ENCODE results near the gene CELF2.

Gene CELF2

DNA sequence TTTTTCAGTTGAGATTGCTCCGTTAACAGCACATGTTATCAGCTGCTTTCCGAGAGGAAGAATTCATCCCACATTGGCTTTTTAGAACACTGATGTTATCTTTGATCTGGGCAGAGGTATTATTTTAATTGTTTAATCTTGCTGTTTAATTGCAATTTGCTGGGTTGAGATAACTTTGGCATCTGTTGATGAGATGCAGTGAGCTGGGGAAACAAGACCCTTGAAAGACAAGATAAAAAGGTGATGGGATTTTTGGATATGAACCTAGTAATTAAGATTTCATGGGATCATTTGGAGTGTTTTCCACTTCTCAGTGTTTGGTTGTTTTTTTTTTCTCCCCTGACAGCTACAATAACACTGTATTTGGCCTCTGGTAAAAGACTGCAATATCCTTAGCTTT lies 4.5 kb downstream of the CELF2 start:
- Histone ChIP-seq H3K36me3 (ENCODE audit: control insufficient read depth, low read length) (no peaks in the 10 kb centered on the region), H3F3A (ENCODE audit: control insufficient read depth, insufficient read depth) (no peaks in the 10 kb centered on the region), H4K20me1 (ENCODE audit: control insufficient read depth, insufficient read depth, low read depth, low read length) (no peaks in the 10 kb centered on the region), H3K27ac (ENCODE audit: low read depth, low read length) (no peak overlapping the region), H3K4me2 (ENCODE audit: low read length) (no peak overlapping the region), H3K9me2 (replicated peaks; ENCODE audit: control insufficient read depth, low read length) (no peaks in the 10 kb centered on the region), H3K9me3 (ENCODE audit: control insufficient read depth, insufficient read depth, low read length) (no peaks in the 10 kb centered on the region), H3K27me3 (ENCODE audit: control insufficient read depth, low read length) (peaks cover 2% of the 10 kb centered on the region), H3K4me3 (ENCODE audit: low read length) (no peak overlapping the region), H3K79me2 (ENCODE audit: control insufficient read depth, low read length) (no peaks in the 10 kb centered on the region), H3K4me1 (ENCODE audit: control insufficient read depth, low read length) (no peaks in the 10 kb centered on the region)
- TF ChIP-seq EZH2phosphoT487 (IDR thresholded peaks at IDR 0.05; ENCODE audit: borderline replicate concordance, low read length), result no peak
- TF ChIP-seq, protein P1, sequence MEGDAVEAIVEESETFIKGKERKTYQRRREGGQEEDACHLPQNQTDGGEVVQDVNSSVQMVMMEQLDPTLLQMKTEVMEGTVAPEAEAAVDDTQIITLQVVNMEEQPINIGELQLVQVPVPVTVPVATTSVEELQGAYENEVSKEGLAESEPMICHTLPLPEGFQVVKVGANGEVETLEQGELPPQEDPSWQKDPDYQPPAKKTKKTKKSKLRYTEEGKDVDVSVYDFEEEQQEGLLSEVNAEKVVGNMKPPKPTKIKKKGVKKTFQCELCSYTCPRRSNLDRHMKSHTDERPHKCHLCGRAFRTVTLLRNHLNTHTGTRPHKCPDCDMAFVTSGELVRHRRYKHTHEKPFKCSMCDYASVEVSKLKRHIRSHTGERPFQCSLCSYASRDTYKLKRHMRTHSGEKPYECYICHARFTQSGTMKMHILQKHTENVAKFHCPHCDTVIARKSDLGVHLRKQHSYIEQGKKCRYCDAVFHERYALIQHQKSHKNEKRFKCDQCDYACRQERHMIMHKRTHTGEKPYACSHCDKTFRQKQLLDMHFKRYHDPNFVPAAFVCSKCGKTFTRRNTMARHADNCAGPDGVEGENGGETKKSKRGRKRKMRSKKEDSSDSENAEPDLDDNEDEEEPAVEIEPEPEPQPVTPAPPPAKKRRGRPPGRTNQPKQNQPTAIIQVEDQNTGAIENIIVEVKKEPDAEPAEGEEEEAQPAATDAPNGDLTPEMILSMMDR (IDR thresholded peaks at IDR 0.05; ENCODE audit: low read depth, low read length, poor library complexity, severe bottlenecking), result no peak

DNA sequence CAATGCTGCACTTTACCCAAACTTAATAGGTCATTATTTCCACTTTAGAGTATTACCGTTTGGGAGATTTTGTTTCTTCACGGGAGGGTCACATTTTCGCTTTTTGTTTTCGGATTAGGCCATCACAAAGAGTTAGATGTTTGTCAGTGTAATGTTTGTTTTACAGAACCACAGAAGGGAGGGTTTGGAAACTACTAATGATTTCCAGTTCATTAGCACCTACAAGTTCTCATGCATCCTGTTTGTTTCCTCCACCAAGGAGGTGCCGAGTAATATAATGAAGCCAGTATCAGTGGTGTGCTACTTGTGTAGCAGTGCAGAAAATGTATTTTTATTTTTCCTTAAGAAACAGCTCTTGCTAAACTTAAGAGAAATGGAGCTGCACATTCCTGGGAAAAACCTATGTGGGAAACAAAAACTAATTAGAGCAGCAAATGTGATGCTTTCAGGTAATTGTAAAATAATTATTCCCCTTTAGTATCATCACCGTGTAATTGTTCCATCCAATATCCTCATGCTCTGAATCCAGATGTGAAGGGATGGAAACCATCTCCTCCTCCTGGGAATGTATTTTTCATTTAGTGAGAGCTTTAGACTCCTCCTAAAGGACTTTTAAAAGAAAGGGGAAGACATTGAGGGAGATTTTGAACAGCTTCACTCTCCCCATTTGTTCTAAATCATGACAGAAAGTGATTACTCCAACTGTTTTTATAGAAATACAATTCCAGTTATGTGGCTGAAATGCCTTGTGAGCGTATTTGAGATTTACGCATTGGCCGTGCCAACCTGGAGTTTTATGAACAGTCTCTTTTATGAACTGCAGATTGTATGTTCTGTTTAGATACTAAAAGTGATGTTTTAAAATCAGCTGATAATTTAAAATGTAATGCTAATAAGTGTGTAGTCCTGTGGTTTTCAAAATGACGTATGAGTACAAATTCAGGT lies 5.6 kb downstream of the CELF2 start:
- TF ChIP-seq EZH2phosphoT487 (IDR thresholded peaks at IDR 0.05; ENCODE audit: borderline replicate concordance, low read length), result no peak
- TF ChIP-seq, protein P1 (IDR thresholded peaks at IDR 0.05; ENCODE audit: low read depth, low read length, poor library complexity, severe bottlenecking), result no peak
- Histone ChIP-seq H3K27ac (ENCODE audit: low read depth, low read length) (no peak overlapping the region), H3K4me1 (ENCODE audit: control insufficient read depth, low read length) (no peaks in the 10 kb centered on the region), H3F3A (ENCODE audit: control insufficient read depth, insufficient read depth) (no peaks in the 10 kb centered on the region), H3K9me3 (ENCODE audit: control insufficient read depth, insufficient read depth, low read length) (no peaks in the 10 kb centered on the region), H3K36me3 (ENCODE audit: control insufficient read depth, low read length) (no peaks in the 10 kb centered on the region), H3K27me3 (ENCODE audit: control insufficient read depth, low read length) (no peaks in the 10 kb centered on the region), H3K4me3 (ENCODE audit: low read length) (no peak overlapping the region), H3K79me2 (ENCODE audit: control insufficient read depth, low read length) (no peaks in the 10 kb centered on the region), H3K4me2 (ENCODE audit: low read length) (no peak overlapping the region), H4K20me1 (ENCODE audit: control insufficient read depth, insufficient read depth, low read depth, low read length) (no peaks in the 10 kb centered on the region), H3K9me2 (replicated peaks; ENCODE audit: control insufficient read depth, low read length) (no peaks in the 10 kb centered on the region)

DNA sequence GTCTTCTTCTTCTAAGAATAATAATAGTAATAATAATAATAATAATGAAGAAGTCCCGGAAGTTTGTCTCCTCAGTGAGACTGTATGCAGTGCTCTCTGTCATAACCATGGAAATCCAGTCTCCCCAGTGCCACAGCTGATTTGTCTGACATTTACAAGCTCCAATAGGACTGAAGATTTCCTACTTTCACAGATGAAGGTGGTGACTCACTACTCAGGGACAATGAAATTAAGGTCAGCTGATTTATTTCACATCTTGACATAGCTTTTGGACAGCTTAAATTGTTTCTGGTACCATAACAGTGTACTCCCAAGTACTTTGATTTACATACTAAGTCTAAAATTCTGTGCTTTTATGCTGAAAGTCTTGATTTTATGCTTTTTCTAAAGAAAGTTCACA lies 6.9 kb downstream of the CELF2 start:
- Histone ChIP-seq H3K4me3 (ENCODE audit: low read length) (no peak overlapping the region), H3K27me3 (ENCODE audit: control insufficient read depth, low read length) (no peaks in the 10 kb centered on the region), H3K36me3 (ENCODE audit: control insufficient read depth, low read length) (no peaks in the 10 kb centered on the region), H3F3A (ENCODE audit: control insufficient read depth, insufficient read depth) (no peaks in the 10 kb centered on the region), H3K27ac (ENCODE audit: low read depth, low read length) (no peak overlapping the region), H3K9me2 (replicated peaks; ENCODE audit: control insufficient read depth, low read length) (no peaks in the 10 kb centered on the region), H3K4me2 (ENCODE audit: low read length) (no peak overlapping the region), H4K20me1 (ENCODE audit: control insufficient read depth, insufficient read depth, low read depth, low read length) (no peaks in the 10 kb centered on the region), H3K79me2 (ENCODE audit: control insufficient read depth, low read length) (no peaks in the 10 kb centered on the region), H3K4me1 (ENCODE audit: control insufficient read depth, low read length) (no peaks in the 10 kb centered on the region), H3K9me3 (ENCODE audit: control insufficient read depth, insufficient read depth, low read length) (no peaks in the 10 kb centered on the region)
- TF ChIP-seq EZH2phosphoT487 (IDR thresholded peaks at IDR 0.05; ENCODE audit: borderline replicate concordance, low read length), result no peak
- TF ChIP-seq, protein P1 (IDR thresholded peaks at IDR 0.05; ENCODE audit: low read depth, low read length, poor library complexity, severe bottlenecking), result no peak

All from DOHH2 (cell line).